Fibroblast of skin of left quadriceps (primary cell): Measurements from ENCODE around the gene RAD9A.
"Not testable (repeated sequence)": the region's sequence is repeated elsewhere in the genome, so short reads cannot be mapped to it uniquely, and the experiment has no call there.

Experiments used
- DNase-seq, 2 experiments: peaks; one replicate each; pipeline ENCODE4 v3.0.0-alpha.2; 2013; ENCODE audit warnings: low read depth in 2 of 2

The RAD9A gene

GRCh38 chr11:67427364-67427859, 35.6 kb downstream of the RAD9A start:
- DNase-seq, result not testable (repeated sequence)

GRCh38 chr11:67428052-67429001, 36.5 kb downstream of the RAD9A start, which contains the start of gene RPS6KB2:
Gene RPS6KB2 (plus strand): TSS chr11:67428494. CDS start chr11:67428546, 52 bp downstream.
- DNase-seq, result peak; percentile 93

- DNase-seq, result no peak
Measured at GRCh38 chr11:67429038-67429668, 37.4 kb downstream of the RAD9A start.

- DNase-seq, result no peak
Measured at GRCh38 chr11:67429722-67430121, 37.9 kb downstream of the RAD9A start.

GRCh38 chr11:67431346-67432249, 39.8 kb downstream of the RAD9A start:
- DNase-seq, result no peak

- no peak for DNase-seq
Measured at GRCh38 chr11:67432655-67433349, 41.0 kb downstream of the RAD9A start.

GRCh38 chr11:67433536-67434394, 42.0 kb downstream of the RAD9A start:
- DNase-seq, result no peak

GRCh38 chr11:67434395-67434881, 42.7 kb downstream of the RAD9A start:
- DNase-seq, result no peak

- no peak for DNase-seq
Measured at GRCh38 chr11:67435031-67435726, 43.4 kb downstream of the RAD9A start.

- DNase-seq, result no peak
Measured at GRCh38 chr11:67435727-67436458, 44.1 kb downstream of the RAD9A start.

GRCh38 chr11:67436459-67437081, 44.8 kb downstream of the RAD9A start:
- no peak for DNase-seq

GRCh38 chr11:67437082-67437808, 45.5 kb downstream of the RAD9A start, which contains the start of gene PTPRCAP:
Gene PTPRCAP (minus strand): TSS chr11:67437682. CDS start chr11:67437619, 63 bp downstream.
- no peak for DNase-seq

- no peak for DNase-seq
Measured at GRCh38 chr11:67437809-67438157, 46.0 kb downstream of the RAD9A start.

GRCh38 chr11:67438158-67438902, 46.5 kb downstream of the RAD9A start:
- no peak for DNase-seq

- DNase-seq, result no peak
Measured at GRCh38 chr11:67439321-67440228, 47.8 kb downstream of the RAD9A start.
